Kidney (tissue), 14 donors: ENCODE results near the gene SLAMF8. TPM values are rescaled to one million over a fixed set of nuclear protein-coding genes. Genes with fewer than 3 reads are reported as not detected.

Source experiments
- DNase-seq, 5 donors: peaks; one replicate each; pipeline ENCODE4 v3.0.0-alpha.2; 2013 to 2020
- FAIRE-seq: peaks from 2 replicates; lab custom pipeline; 2012; peaks lifted over from hg19 to GRCh38; lab: Jason Lieb, UNC
- H3K27ac ChIP-seq, 2 donors: one replicate each; pipeline ENCODE4 v1.7.0; 2013; ENCODE audit warnings: low read depth in 2 of 2, low read length in 2 of 2, inconsistent platforms in 1 of 2
- H3K27me3 ChIP-seq: one replicate; pipeline ENCODE4 v1.7.1; 2013; ENCODE audit warnings: low read length, inconsistent platforms; ENCODE audit not compliant: control insufficient read depth, insufficient read depth
- H3K36me3 ChIP-seq, 3 donors: one replicate each; pipeline versions ENCODE4 v1.7.0 to v1.7.1; 2013; ENCODE audit warnings: low read length in 3 of 3, control low read depth in 1 of 3, inconsistent platforms in 1 of 3; ENCODE audit not compliant: insufficient read depth in 3 of 3, control insufficient read depth in 2 of 3
- H3K4me1 ChIP-seq, 3 donors: one replicate each; pipeline versions ENCODE4 v1.7.0 to v1.7.1; 2013; ENCODE audit warnings: low read length in 3 of 3, inconsistent platforms in 1 of 3, low read depth in 1 of 3; ENCODE audit not compliant: control insufficient read depth in 2 of 3, insufficient read depth in 2 of 3
- H3K4me3 ChIP-seq, 3 donors: one replicate each; pipeline versions ENCODE4 v1.7.0 to v1.8.1; 2013; ENCODE audit warnings: low read length in 3 of 3, control low read depth in 1 of 3, inconsistent platforms in 1 of 3
- H3K9ac ChIP-seq, 3 donors: one replicate each; pipeline versions ENCODE4 v1.7.0 to v1.7.1; 2013; ENCODE audit warnings: low read length in 3 of 3, control low read depth in 1 of 3, inconsistent platforms in 1 of 3
- H3K9me3 ChIP-seq, 3 donors: one replicate each; pipeline versions ENCODE4 v1.7.0 to v1.7.1; 2013; ENCODE audit warnings: low read length in 3 of 3, control low read depth in 1 of 3, inconsistent platforms in 1 of 3; ENCODE audit not compliant: control insufficient read depth in 2 of 3, insufficient read depth in 1 of 3
- intact Hi-C: fragments of 100-400 bp; cut with DNase I; formaldehyde crosslinking; loops from one replicate; pipeline ENCODE4 v1.11.1; 2022
- polyA plus RNA-seq: library from polyadenylated mRNA; stranded (reverse); fragments of 350-450 nt; fragmentation: Illumina TruSeq; extraction: RNeasy Lipid Tissue Mini Kit (QIAGEN cat#74804); gene quantifications from one replicate; pipeline ENCODE4 v1.2.3, GENCODE V29; 2014; ENCODE audit warnings: low read depth, low replicate concordance; ENCODE audit not compliant: insufficient read depth
- total RNA-seq: library from RNA; stranded (reverse); fragmentation: NEBNext Ultra II Directional; extraction: Animal tissue kit (Norgen Biotek cat#: 25700); gene quantifications from one replicate; pipeline ENCODE4 v1.2.1, GENCODE V29; 2021
- TF ChIP-seq, protein P1 (sequence below): IDR thresholded peaks from 3 replicates; pipeline ENCODE4 v1.5.1; 2012; ENCODE audit warnings: mild to moderate bottlenecking, moderate library complexity, borderline replicate concordance; ENCODE audit not compliant: insufficient read depth; ENCODE audit errors: extremely low read depth
- donor health status: control.
- donor health status: control.
- donor health status: control.
- donor health status: control.
- donor health status: control.
- donor health status: DM: yes; HTN: yes; CAD: no.
- donor health status: Normal renal cell carcinoma (clear cell type).

The SLAMF8 gene
- total and polyA plus RNA-seq, 2 donors from 2014 or later, result 1.8 to 12.0 TPM

GRCh38 chr1:159854116-159854692 is 27.5 kb downstream of the SLAMF8 start:
- no peak for FAIRE-seq
- Histone ChIP-seq H3K4me3 (peak overlapping the region; percentile 60 to 72 (median 66)), H3K27me3 (no peaks in the 10 kb centered on the region), H3K27ac (peak overlapping the region; percentile 93 to 96), H3K9me3 (no peaks in the 10 kb centered on the region), H3K4me1 (peaks cover 0 to 7% (median 2%) of the 10 kb centered on the region in 3 donors), H3K36me3 (no peaks in the 10 kb centered on the region), H3K9ac (peak overlapping the region; percentile 27 to 87 (median 51))
- intact Hi-C loops, result no loop called here
- TF ChIP-seq, protein P1, sequence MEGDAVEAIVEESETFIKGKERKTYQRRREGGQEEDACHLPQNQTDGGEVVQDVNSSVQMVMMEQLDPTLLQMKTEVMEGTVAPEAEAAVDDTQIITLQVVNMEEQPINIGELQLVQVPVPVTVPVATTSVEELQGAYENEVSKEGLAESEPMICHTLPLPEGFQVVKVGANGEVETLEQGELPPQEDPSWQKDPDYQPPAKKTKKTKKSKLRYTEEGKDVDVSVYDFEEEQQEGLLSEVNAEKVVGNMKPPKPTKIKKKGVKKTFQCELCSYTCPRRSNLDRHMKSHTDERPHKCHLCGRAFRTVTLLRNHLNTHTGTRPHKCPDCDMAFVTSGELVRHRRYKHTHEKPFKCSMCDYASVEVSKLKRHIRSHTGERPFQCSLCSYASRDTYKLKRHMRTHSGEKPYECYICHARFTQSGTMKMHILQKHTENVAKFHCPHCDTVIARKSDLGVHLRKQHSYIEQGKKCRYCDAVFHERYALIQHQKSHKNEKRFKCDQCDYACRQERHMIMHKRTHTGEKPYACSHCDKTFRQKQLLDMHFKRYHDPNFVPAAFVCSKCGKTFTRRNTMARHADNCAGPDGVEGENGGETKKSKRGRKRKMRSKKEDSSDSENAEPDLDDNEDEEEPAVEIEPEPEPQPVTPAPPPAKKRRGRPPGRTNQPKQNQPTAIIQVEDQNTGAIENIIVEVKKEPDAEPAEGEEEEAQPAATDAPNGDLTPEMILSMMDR, result no peak
- peak; percentile 75 to 91 (median 85) for DNase-seq

DNA sequence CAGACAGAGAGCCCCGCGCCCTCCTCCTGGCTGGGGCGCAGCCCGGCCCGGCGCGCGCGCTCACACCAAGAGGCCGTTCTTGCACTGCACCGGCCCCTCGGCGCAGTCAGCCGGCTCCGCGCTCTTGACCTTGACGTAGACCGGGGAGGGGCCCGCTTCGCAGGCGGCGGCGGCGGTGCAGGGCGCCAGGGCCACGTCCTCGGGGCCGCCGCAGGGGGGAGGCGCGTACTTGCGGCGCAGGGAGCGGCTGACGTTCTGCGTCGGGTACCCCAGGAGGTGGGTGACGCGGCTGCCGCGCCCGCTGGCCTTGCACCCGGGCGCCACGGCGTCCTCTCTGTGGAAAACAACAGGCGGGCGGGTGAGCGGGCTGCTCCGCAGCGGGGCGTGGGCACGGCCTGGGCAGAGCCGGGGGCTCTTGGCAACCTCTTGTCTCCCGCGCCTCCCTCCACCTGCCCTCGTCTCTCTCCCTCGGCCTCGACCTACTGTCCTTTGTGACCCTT is 28.1 kb downstream of the SLAMF8 start:
- FAIRE-seq (no peak), DNase-seq (peak; percentile 86 to 95 (median 92))
- TF ChIP-seq, protein P1, result no peak
- Histone ChIP-seq H3K9ac (peak overlapping the region in 2 of 3 donors; percentile 51 to 87), H3K9me3 (no peaks in the 10 kb centered on the region), H3K4me3 (peak overlapping the region in 2 of 3 donors; percentile 66 to 72), H3K27me3 (no peaks in the 10 kb centered on the region), H3K27ac (peak overlapping the region; percentile 93 to 96), H3K36me3 (no peaks in the 10 kb centered on the region), H3K4me1 (peaks cover 0 to 7% (median 2%) of the 10 kb centered on the region in 3 donors)
- intact Hi-C loops, result no loop called here

DNA sequence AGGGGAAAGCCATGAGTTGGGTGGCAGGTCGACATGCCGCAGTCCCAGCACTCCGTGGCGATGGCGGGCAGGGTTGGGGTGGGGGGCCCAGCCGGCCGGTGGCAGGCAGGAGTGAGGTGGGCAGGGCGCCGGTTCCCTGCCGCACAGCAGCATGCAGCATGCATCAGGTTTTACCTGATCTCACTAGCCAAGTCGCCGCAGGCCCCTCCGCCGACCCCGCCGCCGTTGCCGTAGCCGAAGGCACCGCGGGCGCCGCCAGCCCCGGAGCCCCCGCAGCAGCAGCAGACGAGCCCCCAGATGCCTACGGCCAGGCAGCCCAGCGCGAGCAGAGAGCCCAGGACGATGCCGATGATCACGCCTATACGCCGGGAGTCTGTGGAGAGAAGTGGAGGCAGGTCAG is 29.0 kb downstream of the SLAMF8 start:
- Histone ChIP-seq H3K9ac (no peak overlapping the region), H3K27ac (no peak overlapping the region), H3K4me1 (peaks cover 0 to 7% (median 2%) of the 10 kb centered on the region in 3 donors), H3K9me3 (no peaks in the 10 kb centered on the region), H3K27me3 (no peaks in the 10 kb centered on the region), H3K36me3 (no peaks in the 10 kb centered on the region), H3K4me3 (peak overlapping the region in 1 of 3 donors; percentile 72)
- intact Hi-C loops, result no loop called here
- no peak for FAIRE-seq
- no peak for DNase-seq
- TF ChIP-seq, protein P1, result no peak
